H1 (cell line): ENCODE measurements around the gene TSPOAP1. TPM values are rescaled to one million over a fixed set of nuclear protein-coding genes. Genes with fewer than 3 reads are reported as not detected.

ENCODE experiments used
- CTCF ChIA-PET: fragments of 300-600 bp; sonication (Branson Sonifier 250); formaldehyde crosslinking; loops from one replicate; lab custom pipeline; 2021; ENCODE audit not compliant: partially characterized antibody; lab: Charles Lee
- POLR2A ChIA-PET: fragments of 300-600 bp; sonication (Branson Sonifier 250); formaldehyde crosslinking; loops from one replicate; lab custom pipeline; 2021; ENCODE audit warnings: inconsistent platforms; ENCODE audit not compliant: partially characterized antibody; lab: Charles Lee
- DNase-seq, 2 experiments: peaks; one replicate each; pipeline versions ENCODE4 v3.0.0 to v3.0.0-alpha.2; 2010 to 2022; ENCODE audit warnings: low spot score in 2 of 2, low read depth in 1 of 2, mixed read lengths in 1 of 2
- FAIRE-seq: peaks from 2 replicates; lab custom pipeline; 2011; peaks lifted over from hg19 to GRCh38; lab: Jason Lieb, UNC
- H2AFZ ChIP-seq: 2 replicates; pipeline ENCODE4 v1.8.1; 2012; ENCODE audit warnings: low read length, inconsistent platforms
- H2AK5ac ChIP-seq: 2 replicates; pipeline ENCODE4 v1.6.1; 2013; ENCODE audit warnings: low read depth, low read length
- H2BK120ac ChIP-seq: replicated peaks from 2 replicates; pipeline ENCODE3; 2013; ENCODE audit warnings: low read depth, low read length, inconsistent platforms
- H2BK12ac ChIP-seq: 2 replicates; pipeline ENCODE4 v1.6.1; 2013; ENCODE audit warnings: low read depth, low read length
- H2BK15ac ChIP-seq: 2 replicates; pipeline ENCODE4 v1.6.1; 2013; ENCODE audit warnings: low read length
- H2BK20ac ChIP-seq: 2 replicates; pipeline ENCODE4 v1.6.1; 2013; ENCODE audit warnings: low read length
- H2BK5ac ChIP-seq: 2 replicates; pipeline ENCODE4 v1.6.1; 2013; ENCODE audit warnings: low read depth, low read length
- H3K14ac ChIP-seq: 2 replicates; pipeline ENCODE4 v1.6.1; 2013; ENCODE audit warnings: inconsistent platforms; ENCODE audit not compliant: insufficient read length
- H3K18ac ChIP-seq: 2 replicates; pipeline ENCODE4 v1.6.1; 2013; ENCODE audit warnings: low read length; ENCODE audit errors: extremely low read depth
- H3K23ac ChIP-seq: 2 replicates; pipeline ENCODE4 v1.6.1; 2013; ENCODE audit warnings: inconsistent platforms; ENCODE audit not compliant: insufficient read length
- H3K23me2 ChIP-seq: 2 replicates; pipeline ENCODE4 v1.6.1; 2013; ENCODE audit warnings: low read depth, low read length
- H3K27ac ChIP-seq: 2 replicates; pipeline ENCODE4 v1.6.1; 2011; ENCODE audit warnings: low read depth, low read length, inconsistent platforms
- H3K27me3 ChIP-seq, 4 experiments: replicated peaks in 1 of 4; 1 replicate in 1 of 4; 2 replicates in 3 of 4; pipeline versions ENCODE4 v1.6.1 to v1.8.1; 2011 to 2013; ENCODE audit warnings: low read length in 3 of 4, mild to moderate bottlenecking in 3 of 4, inconsistent platforms in 2 of 4, mixed read lengths in 2 of 4, moderate library complexity in 1 of 4; ENCODE audit not compliant: control insufficient read depth in 3 of 4, insufficient read depth in 3 of 4; ENCODE audit errors: extremely low read depth in 1 of 4
- H3K36me3 ChIP-seq, 4 experiments: 2 replicates each; pipeline versions ENCODE4 v1.6.1 to v1.8.1; 2011 to 2013; ENCODE audit warnings: mild to moderate bottlenecking in 4 of 4, low read length in 3 of 4, moderate library complexity in 2 of 4, control low read depth in 1 of 4, inconsistent platforms in 1 of 4; ENCODE audit not compliant: insufficient read depth in 4 of 4, control insufficient read depth in 2 of 4
- H3K4ac ChIP-seq: replicated peaks from 2 replicates; pipeline ENCODE3; 2013; ENCODE audit warnings: low read length, low read depth, mixed read lengths, inconsistent platforms; ENCODE audit not compliant: insufficient read length
- H3K4me1 ChIP-seq, 4 experiments: replicated peaks in 1 of 4; 1 replicate in 1 of 4; 2 replicates in 3 of 4; pipeline versions ENCODE4 v1.6.1 to v1.8.1; 2011 to 2013; ENCODE audit warnings: low read length in 3 of 4, inconsistent platforms in 2 of 4, mixed read lengths in 1 of 4; ENCODE audit not compliant: insufficient read depth in 4 of 4, control insufficient read depth in 3 of 4
- H3K4me2 ChIP-seq, 2 experiments: 2 replicates each; pipeline versions ENCODE4 v1.6.1 to v1.8.1; 2011 to 2013; ENCODE audit warnings: low read depth in 2 of 2, low read length in 2 of 2, control low read depth in 1 of 2, inconsistent platforms in 1 of 2, mild to moderate bottlenecking in 1 of 2; ENCODE audit not compliant: insufficient read depth in 1 of 2
- H3K4me3 ChIP-seq, 4 experiments: fragments of 200-600, 300-600 bp in 1 of 4; sonication (generic), shearing (Covaris generic), sonication (Bioruptor Twin) in 1 of 4; 2 replicates each; pipeline versions ENCODE4 v1.5.1 to v1.8.1; 2011 to 2016; ENCODE audit warnings: low read length in 4 of 4, low read depth in 3 of 4, control low read depth in 2 of 4, inconsistent platforms in 2 of 4, mild to moderate bottlenecking in 2 of 4, mixed read lengths in 1 of 4, moderate library complexity in 1 of 4; ENCODE audit not compliant: insufficient read depth in 2 of 4; ENCODE audit errors: extremely low read depth in 1 of 4
- H3K56ac ChIP-seq: replicated peaks from 2 replicates; pipeline ENCODE3; 2013; ENCODE audit warnings: low read depth, mild to moderate bottlenecking, mixed read lengths, low read length, inconsistent platforms; ENCODE audit not compliant: insufficient read length
- H3K79me1 ChIP-seq: 2 replicates; pipeline ENCODE4 v1.6.1; 2013; ENCODE audit warnings: low read depth, low read length, control low read depth
- H3K79me2 ChIP-seq, 2 experiments: 2 replicates each; pipeline versions ENCODE4 v1.6.1 to v1.8.1; 2012 to 2013; ENCODE audit warnings: low read length in 2 of 2, mild to moderate bottlenecking in 2 of 2, inconsistent platforms in 1 of 2; ENCODE audit not compliant: insufficient read depth in 2 of 2, control insufficient read depth in 1 of 2
- H3K9ac ChIP-seq, 4 experiments: replicated peaks in 1 of 4; 1 replicate in 1 of 4; 2 replicates in 3 of 4; pipeline versions ENCODE4 v1.6.1 to v1.8.1; 2011 to 2013; ENCODE audit warnings: low read depth in 3 of 4, low read length in 3 of 4, control low read depth in 2 of 4, mild to moderate bottlenecking in 2 of 4, moderate library complexity in 2 of 4, inconsistent platforms in 1 of 4; ENCODE audit errors: extremely low read depth in 1 of 4
- H3K9me3 ChIP-seq, 2 experiments: 2 replicates each; pipeline versions ENCODE4 v1.6.1 to v1.8.1; 2012 to 2013; ENCODE audit warnings: mild to moderate bottlenecking in 2 of 2, moderate library complexity in 2 of 2, control low read depth in 1 of 2, inconsistent platforms in 1 of 2, low read depth in 1 of 2, low read length in 1 of 2, mixed read lengths in 1 of 2; ENCODE audit not compliant: insufficient read depth in 2 of 2
- H4K20me1 ChIP-seq, 2 experiments: replicated peaks in 1 of 2; 2 replicates each; pipeline versions ENCODE3 to v1.8.1; 2011 to 2013; ENCODE audit warnings: inconsistent platforms in 2 of 2, low read length in 2 of 2, mild to moderate bottlenecking in 1 of 2; ENCODE audit not compliant: insufficient read depth in 2 of 2, control insufficient read depth in 1 of 2
- H4K5ac ChIP-seq: 2 replicates; pipeline ENCODE4 v1.6.1; 2013; ENCODE audit warnings: low read length, low read depth, mixed read lengths, inconsistent platforms; ENCODE audit not compliant: insufficient read length
- H4K8ac ChIP-seq: 2 replicates; pipeline ENCODE4 v1.8.0; 2013; ENCODE audit warnings: mild to moderate bottlenecking, moderate library complexity, low read length, inconsistent platforms; ENCODE audit not compliant: insufficient read depth; ENCODE audit errors: extremely low read depth
- H4K91ac ChIP-seq: replicated peaks from 2 replicates; pipeline ENCODE3; 2013; ENCODE audit warnings: low read length, mixed read lengths, inconsistent platforms; ENCODE audit not compliant: insufficient read length
- GABPA ChIP-seq: IDR thresholded peaks from 2 replicates; pipeline ENCODE4 v1.6.1; 2011; ENCODE audit warnings: mild to moderate bottlenecking, low read length, moderate library complexity, borderline replicate concordance; ENCODE audit not compliant: insufficient read depth
- HDAC2 ChIP-seq, 2 experiments: fragments of 300-600 bp in 1 of 2; sonication (generic) in 1 of 2; IDR thresholded peaks; 2 replicates each; pipeline ENCODE4 v1.6.1; 2011 to 2012; ENCODE audit warnings: low read depth in 2 of 2, low read length in 2 of 2, mild to moderate bottlenecking in 2 of 2, moderate library complexity in 2 of 2, borderline replicate concordance in 1 of 2, inconsistent platforms in 1 of 2
- HDAC6 ChIP-seq: IDR thresholded peaks from one replicate; pipeline ENCODE4 v1.7.1; 2012; ENCODE audit warnings: low read depth, mild to moderate bottlenecking, inconsistent platforms, low read length, moderate library complexity
- JUN ChIP-seq: IDR thresholded peaks from 2 replicates; pipeline ENCODE4 v1.6.1; 2011; ENCODE audit warnings: low read depth, mild to moderate bottlenecking, improper control_type of control experiment, low read length
- KDM1A ChIP-seq: fragments of 200-600, 300-600 bp; sonication (generic); IDR thresholded peaks from 2 replicates; pipeline ENCODE4 v1.7.1; 2016; ENCODE audit warnings: mild to moderate bottlenecking, low read length, borderline replicate concordance
- MAFK ChIP-seq: IDR thresholded peaks from 2 replicates; pipeline ENCODE4 v1.6.1; 2012; ENCODE audit warnings: low read depth, mild to moderate bottlenecking, improper control_type of control experiment, low read length
- SIX5 ChIP-seq: IDR thresholded peaks from 2 replicates; pipeline ENCODE4 v1.6.1; 2011; ENCODE audit warnings: mild to moderate bottlenecking, low read depth, low read length
- SRF ChIP-seq: IDR thresholded peaks from 2 replicates; pipeline ENCODE4 v1.6.1; 2011; ENCODE audit warnings: mild to moderate bottlenecking, low read depth, low read length, moderate library complexity
- TBP ChIP-seq: IDR thresholded peaks from 2 replicates; pipeline ENCODE4 v1.6.1; 2011; ENCODE audit warnings: low read depth, low read length, improper control_type of control experiment
- WGBS, 2 experiments: shearing (Covaris generic) in 1 of 2; methylation state at CpG; one replicate each; pipeline versions ENCODE4 v1.1.6 to v1.1.7; 2013 to 2015; ENCODE audit warnings: low lambda C conversion rate in 2 of 2, mixed read lengths in 2 of 2, inconsistent platforms in 1 of 2, low coverage in 1 of 2, missing lambda C conversion rate in 1 of 2; ENCODE audit not compliant: insufficient replicate concordance in 2 of 2, insufficient coverage in 1 of 2, insufficient read length in 1 of 2; ENCODE audit errors: extremely low coverage in 1 of 2, missing lambda C conversion rate in 1 of 2; 5-methylcytosine and 5-hydroxymethylcytosine counted together
- polyA plus RNA-seq, 7 experiments: library from polyadenylated mRNA; depleted of rRNA in 3 of 7; stranded (reverse) in 5 of 7; unstranded in 2 of 7; fragments of >200 nt in 5 of 7; fragments of 200-250 nt in 2 of 7; gene quantifications; 1 replicate in 5 of 7; 2 replicates in 1 of 7; 4 replicates in 1 of 7; pipeline versions ENCODE4 v1.2.1 to v1.2.3, GENCODE V29; 2011 to 2013; ENCODE audit warnings: missing spikeins in 2 of 7, mixed read lengths in 2 of 7
- total RNA-seq: library from RNA; stranded (reverse); fragmentation: NEBNext Ultra II Directional; extraction: Animal tissue kit (Norgen Biotek cat#: 25700); gene quantifications from 2 replicates; pipeline ENCODE4 v1.2.1, GENCODE V29; 2021
- TF ChIP-seq, protein P1 (sequence below): IDR thresholded peaks from 2 replicates; pipeline ENCODE4 v1.6.1; 2011; ENCODE audit warnings: low read depth, mild to moderate bottlenecking, low read length; ENCODE audit not compliant: insufficient read depth
- TF ChIP-seq, protein P2 (sequence below): IDR thresholded peaks from 2 replicates; pipeline ENCODE4 v1.6.1; 2012; ENCODE audit warnings: inconsistent platforms

TSPOAP1 gene
- total and polyA plus RNA-seq, 2 of the 8 experiments (the other 6 are each of a cell fraction or from before 2014, with no cell fraction given) = 7.6 to 9.2 TPM

DNA sequence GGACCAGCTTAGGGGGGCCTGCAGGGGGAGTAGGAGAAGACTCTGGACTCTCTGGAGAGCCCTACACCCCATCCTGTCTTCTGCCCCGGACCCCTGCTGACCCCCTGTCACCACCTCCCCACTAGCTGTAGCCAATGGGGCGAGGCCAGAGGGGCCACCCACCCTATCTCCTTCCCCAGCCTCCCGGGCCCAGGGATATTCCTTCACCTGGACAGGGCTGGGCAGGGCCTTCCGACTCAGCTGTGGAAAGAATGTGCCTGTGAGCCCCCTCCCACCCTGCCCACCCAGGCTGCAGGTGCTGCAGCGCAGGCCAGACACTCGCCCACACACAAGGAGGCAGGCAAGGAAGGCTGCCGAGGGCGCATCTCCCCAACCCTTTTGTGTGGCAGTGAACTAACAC is 23.0 kb downstream of the TSPOAP1 start:
- H2BK5ac ChIP-seq = no peak overlapping the region
- H3K79me1 ChIP-seq = no peaks in the 10 kb centered on the region
- H3K56ac ChIP-seq = no peak overlapping the region
- H3K79me2 ChIP-seq = no peaks in the 10 kb centered on the region
- no peaks in the 10 kb centered on the region for H3K23me2 ChIP-seq
- DNase-seq = peak in 1 of 2 experiments; percentile 44
- H4K91ac ChIP-seq = no peak overlapping the region
- no peak overlapping the region for H4K5ac ChIP-seq
- H3K9me3 ChIP-seq = no peaks in the 10 kb centered on the region
- no peak overlapping the region for H3K14ac ChIP-seq
- no peak overlapping the region for H3K4me3 ChIP-seq
- no peak overlapping the region for H3K4me2 ChIP-seq
- FAIRE-seq = no peak
- TF ChIP-seq GABPA (no peak), SRF (no peak), HDAC2 (IDR thresholded peaks at IDR 0.05; ENCODE audit: borderline replicate concordance in 1 of 2, low read depth in 2 of 2, low read length in 2 of 2) (no peak), KDM1A (no peak), JUN (no peak), HDAC6 (no peak), SIX5 (no peak), TBP (no peak), MAFK (no peak)
- TF ChIP-seq, protein P1, sequence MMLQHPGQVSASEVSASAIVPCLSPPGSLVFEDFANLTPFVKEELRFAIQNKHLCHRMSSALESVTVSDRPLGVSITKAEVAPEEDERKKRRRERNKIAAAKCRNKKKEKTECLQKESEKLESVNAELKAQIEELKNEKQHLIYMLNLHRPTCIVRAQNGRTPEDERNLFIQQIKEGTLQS = no peak
- TF ChIP-seq, protein P2, sequence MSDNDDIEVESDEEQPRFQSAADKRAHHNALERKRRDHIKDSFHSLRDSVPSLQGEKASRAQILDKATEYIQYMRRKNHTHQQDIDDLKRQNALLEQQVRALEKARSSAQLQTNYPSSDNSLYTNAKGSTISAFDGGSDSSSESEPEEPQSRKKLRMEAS = no peak
- no peak overlapping the region for H2AFZ ChIP-seq
- no peak overlapping the region for H4K8ac ChIP-seq
- H3K23ac ChIP-seq = no peak overlapping the region
- H3K4ac ChIP-seq = no peak overlapping the region
- CTCF ChIA-PET = interaction anchor here (0.6 to 9.4 kb wide), 21 partner anchors 10 to 170 kb away, joined by 3 to 172 read pairs (median 6); partner anchors contain the start of genes MKS1, MPO and TSPOAP1
- no peak overlapping the region for H3K27ac ChIP-seq
- H2BK12ac ChIP-seq = no peak overlapping the region
- no peak overlapping the region for H2BK15ac ChIP-seq
- WGBS, 2 experiments = 94% methylated on average over 8 of the region's 8 CpGs; no CpG with 5 or more reads in 1 of the 2 experiments
- H3K36me3 ChIP-seq = 0 out of 8 replicates have a peak, but pooled peaks cover 0 to 2% (median 0%) of the 10 kb centered on the region in 4 experiments
- POLR2A ChIA-PET = interaction anchor here (0.9 to 1.5 kb wide), 6 partner anchors 13 to 89 kb away, joined by 3 to 6 read pairs (median 4); no protein-coding TSS in a partner anchor
- H3K9ac ChIP-seq = no peak overlapping the region
- no peak overlapping the region; the same call in 1 of the 2 replicates for H3K18ac ChIP-seq
- H4K20me1 ChIP-seq = no peaks in the 10 kb centered on the region
- H2BK20ac ChIP-seq = no peak overlapping the region
- H2BK120ac ChIP-seq = no peak overlapping the region
- no peaks in the 10 kb centered on the region for H3K27me3 ChIP-seq
- H3K4me1 ChIP-seq = peaks cover 0 to 15% (median 10%) of the 10 kb centered on the region in 4 experiments; a peak in 5 of 7 replicates
- H2AK5ac ChIP-seq = no peak overlapping the region
